Ascending aorta (tissue), 2 donors: ENCODE measurements around the gene CIPC. TPM values are rescaled to one million over a fixed set of nuclear protein-coding genes. Genes with fewer than 3 reads are reported as not detected.

Experiments used
- DNase-seq, 2 donors: peaks; one replicate each; pipeline ENCODE4 v3.0.0-alpha.2; 2019; ENCODE audit warnings: low spot score in 2 of 2
- H3K27ac ChIP-seq, 2 donors: fragments of 200-600 bp; sonication (generic); one replicate each; pipeline ENCODE4 v1.5.1; 2016 to 2017; ENCODE audit warnings: mild to moderate bottlenecking in 1 of 2
- H3K27me3 ChIP-seq: fragments of 200-600 bp; sonication (generic); one replicate; pipeline ENCODE4 v1.5.1; 2017
- H3K36me3 ChIP-seq, 2 donors: fragments of 200-600 bp; sonication (generic); one replicate each; pipeline ENCODE4 v1.5.1; 2016
- H3K4me1 ChIP-seq, 2 donors: fragments of 200-600 bp; sonication (generic); one replicate each; pipeline ENCODE4 v1.5.1; 2016 to 2017; ENCODE audit warnings: mild to moderate bottlenecking in 1 of 2
- H3K4me3 ChIP-seq, 2 donors: fragments of 200-600 bp; sonication (generic); one replicate each; pipeline ENCODE4 v1.5.1; 2016 to 2017; ENCODE audit warnings: mild to moderate bottlenecking in 1 of 2
- H3K9me3 ChIP-seq, 2 donors: fragments of 200-600 bp; sonication (generic); one replicate each; pipeline ENCODE4 v1.5.1; 2016
- CTCF ChIP-seq, 3 experiments: fragments of 200-600 bp in 2 of 3; fragments of 450-650 bp in 1 of 3; sonication (generic) in 2 of 3; IDR thresholded peaks; one replicate each; pipeline ENCODE4 v1.5.1; 2016 to 2019; ENCODE audit warnings: antibody characterized with exemption in 3 of 3, mild to moderate bottlenecking in 1 of 3, moderate library complexity in 1 of 3
- intact Hi-C: fragments of 100-400 bp; cut with DNase I; formaldehyde crosslinking; loops from one replicate; pipeline ENCODE4 v1.15.1; 2023
- total RNA-seq: library from RNA; depleted of rRNA; stranded (reverse); fragments of >200 nt; gene quantifications from one replicate; pipeline ENCODE4 v1.1.0, GENCODE V29; 2016

The CIPC gene
- total RNA-seq, 1 donor from 2014 or later, result 5.0 TPM

- TF ChIP-seq CTCF (IDR thresholded peaks at IDR 0.05), result no peak
- no peaks in the 10 kb centered on the region for H3K27me3 ChIP-seq
- no peak for DNase-seq
These were observed 35.8 kb downstream of the CIPC start for GRCh38 chr14:77133720-77134338.

GRCh38 chr14:77139022-77139421, 41.0 kb downstream of the CIPC start:
- intact Hi-C loops, result no loop called here
- Histone ChIP-seq H3K4me3 (no peak overlapping the region), H3K27me3 (peaks cover 18% of the 10 kb centered on the region), H3K9me3 (no peaks in the 10 kb centered on the region), H3K27ac (no peak overlapping the region), H3K36me3 (no peaks in the 10 kb centered on the region), H3K4me1 (peaks cover 2 to 13% of the 10 kb centered on the region in 2 donors)
- no peak for TF ChIP-seq CTCF (IDR thresholded peaks at IDR 0.05)
- no peak for DNase-seq

More at GRCh38 chr14:77133720-77134338, 35.8 kb downstream of the CIPC start:
- intact Hi-C loops, result no loop called here
- H3K36me3 ChIP-seq, result no peaks in the 10 kb centered on the region
- no peaks in the 10 kb centered on the region for H3K9me3 ChIP-seq
- H3K4me1 ChIP-seq, result no peaks in the 10 kb centered on the region
- H3K27ac ChIP-seq, result no peak overlapping the region
- no peak overlapping the region for H3K4me3 ChIP-seq

DNA sequence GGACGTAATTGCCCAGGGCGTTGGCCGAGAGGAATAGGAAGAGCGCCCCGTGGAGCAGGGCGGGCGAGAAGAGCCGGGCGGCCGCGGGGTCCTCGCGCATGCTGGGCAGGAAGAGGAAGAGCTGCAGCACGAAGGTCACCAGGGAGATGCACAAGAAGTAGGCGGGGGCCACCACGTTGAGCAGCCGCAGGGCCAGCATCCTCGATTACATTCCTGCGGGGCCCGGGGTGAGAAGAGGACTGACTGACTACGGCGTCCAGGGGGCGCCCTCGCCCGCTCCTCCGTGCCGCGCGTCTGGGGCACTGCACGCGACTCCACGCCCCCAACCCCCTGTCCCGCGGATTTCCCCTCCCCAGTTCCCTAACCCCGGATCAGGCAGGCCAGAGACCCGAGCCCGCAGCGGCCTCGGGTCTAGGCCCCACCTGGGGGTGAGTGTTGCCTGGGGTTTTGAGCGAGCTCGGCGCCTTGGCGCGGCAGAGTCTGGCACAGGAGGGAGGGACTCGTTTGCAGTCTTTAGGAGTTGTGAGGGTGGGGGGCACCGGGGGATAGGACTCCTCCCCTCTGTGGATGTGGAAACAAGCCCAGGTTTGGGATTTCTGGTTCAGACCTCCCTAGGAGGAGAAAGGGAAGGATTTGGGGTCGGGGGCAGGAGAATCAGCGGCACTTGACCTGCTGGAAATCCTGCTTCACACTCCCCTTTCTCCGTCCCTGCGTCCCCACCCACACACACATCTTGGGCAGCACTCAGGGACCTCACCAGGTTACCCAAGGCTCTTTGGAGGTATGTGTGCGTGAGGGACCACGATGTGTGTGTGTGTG, 41.7 kb downstream of the CIPC start:
- H3K9me3 ChIP-seq, result no peaks in the 10 kb centered on the region
- H3K27me3 ChIP-seq, result peaks cover 18% of the 10 kb centered on the region
- H3K27ac ChIP-seq, result no peak overlapping the region
- H3K4me3 ChIP-seq, result peak overlapping the region in 1 of 2 donors; percentile 62
- no peak for DNase-seq
- no peaks in the 10 kb centered on the region for H3K36me3 ChIP-seq
- peaks cover 2 to 13% of the 10 kb centered on the region in 2 donors for H3K4me1 ChIP-seq
- intact Hi-C loops, result no loop called here
- TF ChIP-seq CTCF (IDR thresholded peaks at IDR 0.05), result peak in 1 of 3 experiments; percentile 27

DNA sequence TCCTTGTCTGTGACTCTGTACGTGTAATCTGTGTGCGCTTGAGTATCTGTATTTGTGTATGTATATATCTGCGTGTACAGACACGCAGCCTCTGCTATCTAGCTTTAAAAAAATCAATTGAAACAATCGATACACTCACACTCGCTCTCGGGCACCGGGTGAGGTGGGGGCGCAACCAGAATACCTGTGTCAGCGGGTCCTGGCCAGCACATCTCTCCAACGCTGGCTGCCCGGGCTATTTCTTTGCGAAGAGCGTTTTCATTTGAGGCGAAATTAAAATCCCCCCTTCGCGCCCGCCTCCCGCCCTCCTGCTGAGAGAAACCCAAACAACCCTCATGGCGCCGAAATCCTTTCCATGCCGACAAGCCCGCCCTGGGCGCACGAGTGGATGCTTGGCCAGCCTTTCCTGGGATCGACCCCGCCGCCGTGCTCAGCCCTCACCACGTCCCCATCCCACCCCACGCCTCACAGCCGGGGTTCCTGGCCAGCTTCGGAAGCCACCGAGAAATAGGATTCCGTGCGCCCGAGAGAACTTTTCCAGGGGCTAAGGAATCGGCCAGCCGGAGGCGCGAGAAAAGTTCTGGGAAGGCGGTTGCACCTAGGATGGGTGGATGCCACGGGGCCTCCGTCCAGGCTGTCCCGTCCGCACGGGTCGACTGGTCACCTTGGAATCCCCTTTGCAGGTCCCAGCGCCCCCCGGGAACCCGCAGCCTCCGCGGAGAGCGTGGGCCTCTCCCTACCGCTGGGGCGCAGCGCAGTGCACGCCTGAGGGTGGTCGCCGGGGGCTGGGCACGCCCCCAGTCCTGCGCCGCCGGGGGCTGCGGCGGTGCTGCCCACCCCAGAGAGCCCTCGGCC, 42.5 kb downstream of the CIPC start:
- Histone ChIP-seq H3K4me3 (peak overlapping the region; percentile 34 to 62), H3K27me3 (peaks cover 18% of the 10 kb centered on the region), H3K27ac (no peak overlapping the region), H3K4me1 (peaks cover 2 to 13% of the 10 kb centered on the region in 2 donors), H3K9me3 (no peaks in the 10 kb centered on the region), H3K36me3 (no peaks in the 10 kb centered on the region)
- no peak for TF ChIP-seq CTCF (IDR thresholded peaks at IDR 0.05)
- DNase-seq, result no peak
- intact Hi-C loops, result no loop called here

- Histone ChIP-seq H3K4me3 (peak within 1 kb of the TSS; percentile 34 to 62), H3K9me3 (no peaks in the 10 kb centered on the region), H3K27ac (no peak within 1 kb of the TSS), H3K27me3 (peaks cover 19% of the 10 kb centered on the region), H3K36me3 (no peaks in the 10 kb centered on the region), H3K4me1 (peaks cover 2 to 13% of the 10 kb centered on the region in 2 donors)
- DNase-seq, result no peak
- peak in 1 of 3 experiments; percentile 26 for TF ChIP-seq CTCF (IDR thresholded peaks at IDR 0.05)
- intact Hi-C loops, result no loop called here
These were observed 43.4 kb downstream of the CIPC start, which contains the start of gene ZDHHC22 for GRCh38 chr14:77141214-77142004. Gene ZDHHC22, minus strand, starts transcription at chr14:77141791. Its CDS starts 2,053 bp downstream, at chr14:77139738.
